Right ventricle myocardium inferior (tissue), 1 donor: ENCODE measurements around the gene TMEM271. TPM values are rescaled to one million over a fixed set of nuclear protein-coding genes. Genes with fewer than 3 reads are reported as not detected.

Experiments used
- ATAC-seq: fragments of 200-7000 bp; cut with Tn5 transposase; one replicate; pipeline ENCODE4 v1.9.1; 2020; ENCODE audit warnings: mild to moderate bottlenecking, moderate library complexity
- DNase-seq: peaks from one replicate; pipeline ENCODE4 v3.0.0; 2021; ENCODE audit errors: missing footprints
- intact Hi-C: fragments of 100-400 bp; cut with DNase I; formaldehyde crosslinking; loops from one replicate; pipeline ENCODE4 v1.11.0; 2022
- long read RNA-seq: library from polyadenylated mRNA; unstranded; transcript quantifications from one replicate; pipeline ENCODE4 v2.0.0, GENCODE V29; 2021
- total RNA-seq: library from RNA; stranded (reverse); fragmentation: NEBNext Ultra II Directional; extraction: Animal tissue kit (Norgen Biotek cat#: 25700); gene quantifications from one replicate; pipeline ENCODE4 v1.2.1, GENCODE V29; 2021
- donor health status: DM: no; HTN: yes; CAD: no; lungs with severe emphysema.

Gene TMEM271, protein sequence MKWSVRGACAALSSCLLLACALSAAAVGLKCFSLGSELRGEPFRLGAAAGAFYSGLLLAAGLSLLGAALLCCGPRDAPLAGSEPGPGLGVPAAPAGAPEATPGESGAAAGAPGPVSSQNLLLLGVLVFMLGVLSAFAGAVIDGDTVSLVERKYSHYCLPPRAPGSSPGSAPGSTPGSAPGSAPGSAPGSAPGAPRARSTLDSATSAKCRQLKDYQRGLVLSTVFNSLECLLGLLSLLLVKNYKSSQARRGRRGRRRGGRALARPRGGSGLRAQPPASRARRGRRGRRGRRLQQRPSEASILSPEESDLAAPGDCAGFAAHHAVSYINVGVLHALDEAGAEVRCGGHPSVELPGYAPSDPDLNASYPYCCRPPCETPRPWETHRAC
- not detected for total RNA-seq
- long read RNA-seq: 0 reads

DNA sequence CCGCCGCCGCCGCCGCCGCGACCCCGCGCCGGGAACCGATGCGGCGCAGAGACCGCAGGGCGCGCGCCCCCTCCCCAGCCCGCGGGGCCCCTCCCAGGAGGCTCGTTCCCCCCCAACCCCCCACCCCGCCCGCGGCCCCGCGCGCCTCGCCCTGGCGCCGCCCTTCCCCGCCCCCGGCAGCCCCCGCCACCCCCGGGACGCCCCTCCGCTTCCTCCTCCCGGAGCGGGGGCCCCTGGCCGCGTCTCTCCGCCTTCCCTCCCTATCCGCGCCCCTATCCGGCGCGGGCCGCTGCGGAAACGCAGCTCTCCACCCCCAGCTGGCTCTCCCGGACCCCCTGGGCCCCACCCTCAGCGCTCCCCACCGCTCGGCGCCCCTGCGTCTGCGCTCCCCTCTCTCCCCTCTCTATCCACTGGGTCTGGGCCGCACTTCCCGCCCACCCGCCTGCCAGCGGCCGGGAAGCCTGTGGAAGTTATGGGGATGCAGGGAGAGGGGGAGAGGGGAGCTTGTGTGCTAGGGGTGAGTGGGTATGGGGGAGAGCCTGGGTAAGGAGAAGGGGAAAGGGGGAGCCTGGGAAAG, at the start of gene TMEM271:
TSS of gene TMEM271 (minus strand) at position 51 of the 577 bp plus-strand sequence. CDS start 233 bp downstream, outside the sequence.
- ATAC-seq: no peak
- no peak for DNase-seq
- intact Hi-C loops: no loop called here

DNA sequence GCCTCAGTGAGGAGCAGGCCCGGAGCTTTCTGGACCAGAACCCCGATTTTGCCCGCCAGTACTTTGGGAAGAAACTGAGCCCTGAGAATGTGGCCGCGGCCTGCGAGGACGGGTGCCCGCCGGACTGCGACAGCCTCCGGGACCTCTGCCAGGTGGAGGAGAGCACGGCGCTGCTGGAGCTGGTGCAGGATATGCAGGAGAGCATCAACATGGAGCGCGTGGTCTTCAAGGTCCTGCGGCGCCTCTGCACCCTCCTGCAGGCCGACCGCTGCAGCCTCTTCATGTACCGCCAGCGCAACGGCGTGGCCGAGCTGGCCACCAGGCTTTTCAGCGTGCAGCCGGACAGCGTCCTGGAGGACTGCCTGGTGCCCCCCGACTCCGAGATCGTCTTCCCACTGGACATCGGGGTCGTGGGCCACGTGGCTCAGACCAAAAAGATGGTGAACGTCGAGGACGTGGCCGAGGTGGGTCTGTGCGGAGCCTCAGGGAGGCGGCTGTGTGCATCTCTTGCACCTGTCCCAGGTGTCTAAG, 49.6 kb upstream of the TMEM271 start:
- DNase-seq (no peak), ATAC-seq (no peak)
- intact Hi-C loops: no loop called here

DNA sequence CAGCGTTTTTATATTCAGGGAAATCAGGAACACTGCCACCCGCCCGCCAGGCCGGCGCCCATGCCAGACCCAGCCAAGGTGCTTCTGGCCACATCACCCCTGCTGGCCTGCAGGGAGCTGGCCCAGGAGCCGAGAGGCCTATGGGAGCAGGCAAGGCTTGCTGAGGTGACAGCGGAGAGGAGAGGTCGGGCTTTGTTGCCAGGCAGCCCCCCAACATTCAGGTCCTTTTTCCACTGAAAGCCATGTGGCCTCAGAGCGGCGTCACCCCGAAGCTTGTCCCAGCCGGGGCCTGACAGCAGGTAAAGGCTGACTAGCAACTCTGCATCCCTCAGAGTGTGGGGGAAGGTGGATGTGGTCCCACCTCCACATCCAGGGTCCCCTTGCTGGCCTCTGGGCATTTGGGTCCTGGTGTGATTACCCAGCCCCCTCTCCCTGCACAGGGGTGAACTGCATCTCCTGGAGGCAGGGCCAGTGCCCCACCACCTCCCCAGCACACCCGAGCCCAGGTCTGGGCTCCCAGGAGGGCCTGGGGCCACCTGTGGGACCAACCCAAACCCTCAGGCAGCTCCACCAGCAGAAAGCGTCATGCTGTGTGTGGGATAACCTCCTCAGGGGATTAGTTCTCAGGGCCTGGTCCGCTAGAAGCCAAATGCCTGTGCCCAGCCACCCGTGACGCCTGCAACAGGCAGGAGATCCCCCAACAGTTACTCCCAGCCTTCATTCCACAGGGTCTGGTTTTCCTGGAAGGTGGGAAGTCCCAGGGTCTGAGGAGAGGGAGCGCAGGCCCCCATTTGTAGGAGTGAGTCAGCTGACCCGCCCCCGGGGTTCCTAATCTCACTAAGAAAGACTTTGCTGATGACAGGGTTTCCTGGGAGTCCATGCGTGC, 48.9 kb upstream of the TMEM271 start, which contains the start of gene PDE6B:
TSS of gene PDE6B (plus strand) at position 869 of the 886 bp plus-strand sequence. CDS start 54 bp downstream, outside the sequence.
- intact Hi-C loops: no loop called here
- no peak for ATAC-seq

DNA sequence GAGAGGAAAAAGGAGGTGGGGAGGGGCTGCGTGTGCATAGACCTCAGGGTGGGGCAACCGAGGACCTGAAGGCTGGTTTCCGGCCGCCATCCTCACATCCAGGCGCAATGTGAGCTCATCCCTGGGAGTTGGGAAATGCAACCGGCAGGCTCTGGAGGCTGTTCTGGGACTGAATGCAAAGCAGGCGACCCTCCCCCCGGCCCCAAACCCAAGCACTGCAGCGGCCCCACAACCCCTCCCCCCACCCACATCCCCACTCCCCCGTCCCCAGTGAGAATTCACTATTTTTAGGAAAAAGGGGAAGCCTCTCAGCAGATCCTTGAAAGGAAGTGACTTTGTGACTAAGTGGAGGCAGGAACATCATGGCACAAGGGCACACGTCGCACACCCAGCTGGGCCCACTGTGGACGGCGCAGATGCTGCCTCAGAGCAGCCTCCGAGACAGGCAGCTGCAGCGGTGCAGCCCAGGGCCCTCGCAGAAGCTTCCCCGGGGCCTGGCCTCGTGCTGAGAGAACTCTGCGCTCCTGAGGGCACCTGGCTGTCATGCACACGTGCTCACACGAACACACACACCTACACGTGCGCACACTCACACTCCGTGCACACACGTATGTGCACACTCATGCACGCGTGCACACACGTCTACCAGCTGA, 47.9 kb upstream of the TMEM271 start:
- ATAC-seq: no peak
- intact Hi-C loops: no loop called here
- no peak for DNase-seq

More for the DNA sequence above, 48.9 kb upstream of the TMEM271 start, which contains the start of gene PDE6B:
- DNase-seq: no peak

DNA sequence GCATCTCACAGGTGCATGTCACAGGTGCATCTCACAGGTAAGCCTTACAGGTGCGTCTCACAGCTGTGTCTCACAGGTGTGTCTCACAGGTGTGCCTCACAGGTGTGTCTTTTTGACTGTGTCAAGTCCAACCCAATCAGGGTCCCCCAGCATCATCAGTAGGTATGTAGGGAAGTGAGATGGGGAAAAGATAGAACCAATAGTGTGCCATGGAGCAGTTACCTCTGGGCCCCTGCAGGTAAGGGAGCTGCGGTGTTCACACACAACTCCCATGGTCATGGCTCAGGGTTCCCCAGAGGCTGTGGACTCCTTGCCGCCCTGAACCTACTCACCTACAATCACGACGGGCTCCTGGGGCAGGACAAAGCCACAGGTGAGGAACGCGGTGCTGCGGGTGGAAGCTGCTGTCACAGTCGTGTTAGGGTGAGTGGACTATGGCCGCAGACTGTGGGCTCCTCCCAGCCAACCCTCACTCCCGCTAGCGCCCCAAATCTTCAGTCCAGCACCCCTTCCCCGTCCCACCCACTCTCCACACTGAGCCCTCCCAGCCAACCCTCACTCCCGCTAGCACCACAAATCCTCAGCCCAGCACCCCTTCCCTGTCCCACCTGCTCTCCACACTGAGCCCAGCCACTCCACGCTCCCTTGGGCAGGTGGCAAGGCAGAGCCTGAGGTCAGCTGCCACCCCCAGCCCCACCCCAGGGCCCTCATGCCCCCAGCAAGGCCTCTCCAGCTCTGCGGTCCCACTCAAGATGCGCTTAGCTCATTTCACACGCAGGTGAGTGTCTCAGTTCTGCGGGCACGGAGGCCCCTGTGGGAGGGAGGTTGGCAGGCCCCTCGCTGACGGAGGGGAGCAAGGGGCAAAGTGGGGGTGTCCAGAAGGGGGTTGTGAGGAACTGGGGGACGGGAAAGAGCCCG, 47.2 kb upstream of the TMEM271 start:
- intact Hi-C loops: no loop called here
- DNase-seq (no peak), ATAC-seq (no peak)

DNA sequence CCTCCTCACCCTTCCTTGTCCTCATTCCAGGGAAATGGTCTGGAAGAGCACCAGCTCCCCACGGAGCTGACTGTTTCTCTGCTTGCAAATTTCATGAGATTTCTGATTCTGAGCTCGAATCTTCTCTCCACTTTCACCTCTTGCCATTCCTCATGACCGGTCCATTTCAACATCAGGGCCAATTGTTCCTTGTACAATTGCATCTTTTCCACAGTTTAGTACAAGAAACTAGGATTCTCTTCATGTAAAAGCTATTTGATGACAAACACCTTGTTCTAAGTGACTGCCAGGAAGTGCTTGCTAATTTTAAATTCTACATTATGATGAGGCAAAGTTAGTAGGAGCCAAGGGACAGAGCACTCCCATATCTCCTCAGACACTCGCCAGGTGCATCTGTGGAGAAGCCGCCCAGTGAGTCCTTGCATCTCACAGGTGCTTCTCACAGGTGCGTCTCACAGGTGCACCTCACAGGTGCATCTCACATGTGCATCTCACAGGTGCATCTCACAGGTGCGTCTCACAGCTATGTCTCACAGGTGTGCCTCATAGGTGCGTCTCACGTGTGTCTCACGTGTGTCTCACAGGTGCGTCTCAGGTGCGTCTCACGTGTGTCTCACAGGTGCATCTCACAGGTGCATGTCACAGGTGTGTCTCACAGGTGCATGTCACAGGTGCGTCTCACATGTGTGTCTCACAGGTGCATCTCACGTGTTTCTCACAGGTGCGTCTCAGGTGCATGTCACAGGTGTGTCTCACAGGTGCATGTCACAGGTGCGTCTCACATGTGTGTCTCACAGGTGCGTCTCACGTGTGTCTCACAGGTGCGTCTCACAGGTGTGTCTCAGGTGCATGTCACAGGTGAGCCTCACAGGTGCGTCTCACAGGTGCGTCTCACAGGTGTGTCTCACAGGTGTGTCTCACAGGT, 46.2 kb upstream of the TMEM271 start:
- DNase-seq (no peak), ATAC-seq (no peak)
- intact Hi-C loops: no loop called here

DNA sequence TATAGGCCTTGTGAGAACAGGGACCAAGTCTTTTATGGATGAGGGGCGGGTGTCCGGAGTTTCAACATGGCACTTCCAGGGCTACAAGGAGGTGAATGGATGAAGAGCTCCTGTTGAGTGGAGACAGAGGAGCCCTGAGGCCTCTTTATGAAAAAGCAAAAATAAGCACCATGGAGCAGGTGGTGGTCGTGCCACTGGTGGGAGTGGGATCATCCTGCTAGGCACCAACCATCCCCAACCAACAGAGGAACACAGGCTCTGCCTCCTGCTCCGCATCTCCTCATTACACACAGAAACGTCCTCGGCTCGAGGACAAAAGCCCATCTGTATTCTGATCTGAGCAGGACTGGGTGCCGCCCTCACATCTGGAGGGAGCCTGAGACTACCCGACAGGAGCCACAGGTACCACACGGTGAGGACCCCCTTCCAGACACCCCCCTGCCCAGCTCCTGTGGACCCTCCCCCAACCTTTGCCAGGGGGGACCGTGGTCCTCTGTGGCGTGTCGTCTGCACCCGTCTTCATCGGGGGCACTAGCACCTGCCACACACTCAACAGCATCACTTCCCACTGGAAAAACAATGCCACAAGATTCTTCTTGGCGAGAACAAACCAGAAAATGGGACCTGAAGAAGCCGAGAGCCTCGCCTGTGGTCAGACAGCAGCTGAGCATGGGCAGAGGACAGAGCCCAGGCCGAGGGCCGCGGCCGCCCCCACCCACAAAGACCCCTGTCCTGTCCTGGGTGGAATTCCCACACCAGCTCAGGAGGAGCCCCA, 45.4 kb upstream of the TMEM271 start:
- ATAC-seq (no peak), DNase-seq (no peak)

DNA sequence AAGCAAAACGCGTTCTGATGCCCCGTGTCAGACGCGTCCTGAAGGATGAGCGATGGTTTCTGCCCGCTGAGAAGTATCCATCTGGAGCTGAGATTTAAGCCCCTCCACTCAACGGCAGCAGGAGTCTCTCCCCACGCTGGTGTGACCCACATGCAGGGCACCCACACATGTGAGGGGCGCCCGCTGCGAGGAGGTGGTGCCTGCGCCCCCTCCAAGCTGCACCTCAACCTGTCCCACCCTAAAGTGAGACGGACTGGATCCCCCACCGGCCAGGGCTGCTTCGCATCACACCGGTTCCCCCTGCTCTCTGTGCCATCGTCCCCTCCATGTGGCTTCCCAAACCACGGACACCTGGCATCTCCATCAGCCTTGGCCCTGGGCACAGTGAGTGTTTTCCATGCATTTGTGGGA, 44.8 kb upstream of the TMEM271 start:
- ATAC-seq (no peak), DNase-seq (no peak)
- intact Hi-C loops: no loop called here

More for the DNA sequence above, 45.4 kb upstream of the TMEM271 start:
- intact Hi-C loops: no loop called here

DNA sequence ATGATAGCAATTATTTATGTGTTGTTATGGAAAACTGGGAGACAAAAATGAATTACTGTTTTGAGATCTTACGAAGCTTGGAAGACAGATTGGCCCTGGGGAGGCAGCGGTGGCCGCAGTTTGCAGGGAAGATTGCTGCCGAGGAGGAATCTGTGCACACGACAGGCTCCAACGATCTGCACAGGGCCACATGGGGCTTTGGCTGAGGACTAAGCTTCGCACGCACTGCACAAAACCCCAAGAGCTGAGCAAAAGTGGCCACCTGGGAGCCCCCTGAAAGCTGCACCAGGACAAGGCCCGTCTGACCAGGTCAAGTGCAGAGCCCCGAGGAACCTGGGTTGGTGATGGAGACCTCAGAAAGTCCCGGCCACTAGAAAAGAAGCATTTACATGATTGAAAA, 44.1 kb upstream of the TMEM271 start:
- no peak for DNase-seq

DNA sequence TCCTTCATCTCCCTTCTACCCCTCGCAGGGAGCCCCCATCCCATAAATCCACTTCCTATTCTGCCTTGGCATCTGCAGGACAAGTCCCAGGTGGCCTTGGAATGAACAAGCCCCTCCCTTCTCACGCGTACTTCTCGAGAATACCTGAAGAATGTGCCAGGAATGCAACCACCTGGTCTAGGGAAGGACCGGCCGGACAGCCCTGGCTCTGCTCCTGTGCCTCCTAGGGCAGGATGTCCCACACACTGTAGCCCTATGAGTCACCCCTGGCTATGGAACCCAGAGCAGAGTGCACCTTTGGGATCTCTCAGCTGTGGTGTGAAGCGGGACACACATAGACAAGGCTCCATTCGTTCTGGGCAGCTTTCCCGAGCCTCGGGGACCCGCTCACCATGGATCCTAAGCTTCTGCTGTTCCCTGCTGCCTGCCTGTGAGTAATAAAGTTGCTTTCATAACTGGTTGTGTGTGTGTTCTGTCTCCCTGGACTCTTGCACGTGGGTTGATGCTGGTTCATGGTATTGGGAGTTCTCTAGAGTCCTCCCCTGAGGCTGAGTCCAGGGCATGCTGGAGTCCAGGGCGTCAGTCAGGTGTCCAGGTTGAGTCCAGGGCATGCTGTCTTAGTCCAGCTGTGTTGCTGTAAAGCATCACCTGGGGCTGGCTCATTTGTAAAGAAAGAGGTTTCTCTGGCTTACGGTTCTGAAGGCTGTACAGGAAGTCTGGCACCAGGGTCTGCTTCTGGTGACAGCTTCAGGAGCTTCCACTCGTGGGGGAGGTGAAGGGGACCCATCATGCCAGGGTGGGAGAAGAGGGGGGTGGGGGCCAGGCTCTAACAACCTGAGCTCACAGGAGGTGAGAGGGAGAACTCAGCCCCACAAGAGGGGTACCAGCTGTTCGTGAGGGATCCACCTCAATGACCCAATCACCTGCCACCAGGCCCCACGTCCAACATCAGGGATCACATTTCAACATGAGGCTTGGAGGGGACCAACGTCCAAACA, 41.8 kb upstream of the TMEM271 start:
- intact Hi-C loops: no loop called here
- ATAC-seq (no peak), DNase-seq (no peak)

More for the DNA sequence above, 44.1 kb upstream of the TMEM271 start:
- intact Hi-C loops: no loop called here
- ATAC-seq: no peak

DNA sequence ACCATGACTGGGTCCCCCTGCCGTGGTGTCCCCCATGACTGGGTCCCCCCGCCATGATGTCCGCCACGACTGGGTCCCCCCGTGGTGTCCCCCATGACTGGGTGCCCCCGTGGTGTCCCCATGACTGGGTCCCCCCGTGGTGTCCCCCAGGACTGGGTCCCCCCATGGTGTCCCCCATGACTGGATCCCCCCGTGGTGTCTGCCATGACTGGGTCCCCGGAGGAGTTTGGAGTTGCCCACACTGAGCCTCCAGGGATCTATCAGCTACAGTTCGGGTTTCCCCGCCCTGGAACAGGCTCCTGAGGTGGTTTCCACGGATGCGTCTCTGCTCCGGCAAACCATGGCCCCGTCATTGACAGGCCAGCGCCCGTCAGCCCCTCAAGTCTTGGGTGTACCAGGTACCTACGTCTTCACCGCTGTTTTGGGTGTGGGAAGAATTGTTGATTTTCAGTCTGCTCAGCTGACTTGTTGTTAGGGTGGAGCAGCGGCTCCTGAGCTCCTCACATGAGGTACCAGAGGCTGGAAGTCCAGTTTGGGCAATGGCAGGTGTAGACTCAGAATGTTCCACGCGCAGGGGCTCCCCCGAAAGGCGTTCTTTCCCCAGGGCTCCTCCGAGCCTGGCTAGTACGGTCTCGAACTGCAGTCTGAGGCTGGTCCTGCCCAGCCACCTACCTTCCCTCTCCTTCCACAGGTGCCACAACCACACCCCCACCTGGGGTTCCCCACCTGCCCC, 41.0 kb upstream of the TMEM271 start:
- ATAC-seq: no peak
- intact Hi-C loops: no loop called here
- no peak for DNase-seq

DNA sequence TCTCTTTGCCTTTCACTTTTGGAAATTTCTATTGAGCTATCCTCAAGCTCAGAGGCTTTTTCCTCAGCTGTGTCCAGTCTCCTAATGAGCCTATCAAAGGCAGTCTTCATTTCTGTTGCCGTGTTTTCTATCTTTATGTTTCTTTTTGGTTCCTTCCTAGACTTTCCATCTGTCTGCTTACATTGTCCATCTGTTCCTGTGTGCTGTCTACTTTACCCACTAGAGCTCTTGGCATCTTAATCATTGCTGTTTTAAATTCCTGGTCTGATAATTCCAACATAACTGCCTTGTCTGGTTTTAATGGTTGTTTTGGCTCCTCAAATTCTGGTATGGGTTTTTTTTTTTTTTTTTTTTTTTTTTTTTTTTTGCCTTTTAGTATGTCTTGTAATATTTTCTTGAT, 40.0 kb upstream of the TMEM271 start:
- DNase-seq (no peak), ATAC-seq (no peak)
- intact Hi-C loops: no loop called here

DNA sequence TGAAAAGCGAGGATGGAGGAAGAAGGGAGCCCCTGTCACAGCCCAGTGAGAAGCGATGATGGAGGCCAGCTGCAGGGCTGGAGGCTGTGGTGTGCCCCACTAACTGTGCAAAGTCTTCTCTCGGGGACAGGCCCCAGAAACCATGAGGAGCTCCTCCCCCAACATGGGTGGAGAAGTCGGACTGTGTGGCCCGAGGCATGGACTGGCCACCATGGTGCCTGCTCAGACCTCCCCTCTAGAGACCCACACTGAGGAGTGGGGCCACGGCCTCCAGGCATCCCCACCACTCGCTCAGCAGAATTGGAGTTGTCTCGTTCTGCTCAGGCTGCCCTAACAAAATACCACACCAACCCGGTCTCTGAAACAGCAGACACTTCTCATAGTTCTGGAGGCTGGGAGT, 37.0 kb upstream of the TMEM271 start:
- no peak for ATAC-seq
- intact Hi-C loops: no loop called here
- no peak for DNase-seq

DNA sequence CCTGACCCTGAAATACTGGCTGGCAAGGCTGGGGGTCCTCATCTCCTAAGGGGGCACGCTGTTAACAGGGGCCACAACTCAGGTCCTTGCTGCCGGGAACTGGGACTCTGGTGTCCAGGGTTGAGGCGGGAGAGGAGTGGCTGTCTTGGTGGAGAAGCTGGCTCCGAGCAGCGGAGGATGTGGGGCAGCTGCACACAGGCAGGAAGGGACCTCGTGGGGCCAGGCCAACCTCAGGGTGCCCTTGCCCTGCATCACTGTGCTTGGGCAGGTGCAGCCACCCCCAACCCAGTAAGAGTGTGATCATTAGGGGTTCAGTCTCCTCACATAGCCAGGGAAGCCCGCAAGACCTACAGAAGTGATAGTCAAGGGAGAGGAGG, 36.6 kb upstream of the TMEM271 start:
- intact Hi-C loops: no loop called here
- no peak for DNase-seq

More for the DNA sequence above, 36.6 kb upstream of the TMEM271 start:
- ATAC-seq: no peak
